GM18517 (cell line): ENCODE measurements around the gene PGS1.

Experiments
- ATAC-seq: cut with Tn5 transposase; IDR thresholded peaks from one replicate; pipeline ENCODE4 v1.9.1; 2021; ENCODE audit warnings: mild to moderate bottlenecking, moderate library complexity; ENCODE audit not compliant: unreplicated experiment

Gene PGS1

DNA sequence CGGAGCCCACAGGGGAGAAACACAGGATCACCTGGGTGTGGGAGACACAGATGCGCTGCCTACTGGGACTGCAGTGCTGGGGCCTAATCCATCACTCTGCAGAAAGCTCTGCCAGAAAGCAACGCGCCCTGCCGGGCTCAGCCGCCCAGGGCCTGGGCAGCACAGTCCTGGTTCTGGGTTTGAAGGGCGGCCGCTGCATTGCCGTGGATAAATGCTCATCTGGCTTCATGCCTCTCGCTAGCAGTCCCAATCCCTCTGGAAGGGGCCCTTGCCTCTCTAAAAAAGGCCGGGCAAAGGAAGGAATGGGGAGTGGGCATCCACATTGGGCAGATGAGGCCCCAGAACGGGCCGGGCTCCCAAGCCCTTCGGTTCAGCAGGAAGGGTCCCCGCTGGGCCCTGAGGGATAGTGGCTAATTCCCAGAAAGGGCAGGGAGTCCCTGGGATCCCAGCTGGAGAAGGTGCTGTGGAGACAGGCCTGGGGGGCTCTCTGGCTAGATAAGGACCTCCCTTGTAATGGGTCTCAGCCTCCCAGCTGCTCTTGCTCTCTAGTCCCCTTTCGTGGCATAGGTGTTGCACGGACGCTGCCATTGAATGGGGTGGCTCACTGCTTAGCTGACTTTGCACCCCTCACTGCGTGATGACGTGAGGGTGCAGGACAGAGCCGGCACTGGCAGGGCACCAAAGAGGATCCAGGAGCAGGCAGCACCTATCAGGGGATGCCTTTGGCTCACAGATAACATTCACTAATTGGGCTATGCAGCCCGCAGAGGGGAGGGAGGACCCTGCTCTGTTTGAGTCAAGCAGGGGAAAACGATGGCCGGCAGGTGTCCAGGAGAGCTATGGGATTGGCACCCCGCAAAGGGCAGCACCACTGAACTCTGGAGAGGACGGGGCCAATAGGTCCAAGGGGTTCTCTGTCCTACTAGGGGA lies 88.6 kb downstream of the PGS1 start:
- ATAC-seq, result no peak

DNA sequence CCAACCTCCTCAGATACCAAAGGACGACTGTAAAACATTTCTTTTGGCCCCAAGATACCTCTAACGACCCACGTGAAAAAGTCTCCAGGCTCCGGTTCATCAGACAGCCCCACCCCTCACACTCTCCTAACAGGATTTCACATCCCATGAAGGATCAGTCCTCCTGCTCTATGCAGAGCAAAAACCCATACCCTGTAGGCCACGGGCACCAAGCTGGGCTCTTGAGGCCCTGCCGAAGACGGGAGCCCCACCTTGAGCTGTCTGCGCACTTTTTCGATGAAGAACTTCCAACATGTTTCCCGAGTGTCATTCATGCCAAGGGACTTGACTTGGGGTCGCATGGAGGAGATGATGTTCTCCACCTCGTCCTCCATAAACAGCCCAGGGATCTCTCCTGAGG lies 89.9 kb downstream of the PGS1 start:
- ATAC-seq, result no peak

DNA sequence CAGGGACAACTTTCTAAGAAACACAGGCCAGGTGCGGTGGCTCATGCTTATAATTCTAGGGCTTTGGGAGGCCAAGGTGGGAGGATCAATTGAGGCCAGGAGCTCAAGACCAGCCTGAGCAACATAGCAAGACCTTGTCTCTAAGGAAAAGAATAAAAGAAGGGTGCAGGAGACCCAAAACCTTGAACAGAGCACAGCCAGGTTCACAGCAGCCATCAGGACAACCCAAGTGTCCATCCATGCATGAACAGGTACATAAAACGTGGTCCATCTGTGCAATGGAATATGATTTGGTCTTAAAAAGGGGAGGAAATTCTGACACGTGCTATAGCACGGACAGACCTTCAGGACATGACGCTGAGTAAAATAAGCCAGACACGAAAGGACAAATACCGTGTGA lies 91.0 kb downstream of the PGS1 start:
- ATAC-seq, result no peak

DNA sequence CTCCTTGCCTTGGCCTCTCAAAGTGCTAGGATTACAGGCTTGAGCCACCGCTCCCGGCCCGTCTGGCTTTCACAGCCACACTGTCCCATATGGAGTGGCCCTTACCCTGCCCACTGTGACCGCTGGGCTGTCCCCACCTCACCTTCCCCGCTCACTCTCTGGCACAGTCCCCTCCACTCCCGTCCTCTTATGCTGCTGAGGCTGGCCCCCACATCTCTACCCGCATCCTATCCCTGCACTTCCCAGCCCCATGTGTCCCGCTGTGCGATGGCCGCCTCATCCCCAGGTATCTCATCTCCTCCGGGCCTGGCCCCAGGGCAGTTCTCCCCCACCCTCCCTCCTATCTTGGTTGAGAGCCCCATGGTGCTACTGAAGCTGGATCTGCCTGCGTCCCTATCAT lies 93.2 kb downstream of the PGS1 start:
- ATAC-seq, result no peak

DNA sequence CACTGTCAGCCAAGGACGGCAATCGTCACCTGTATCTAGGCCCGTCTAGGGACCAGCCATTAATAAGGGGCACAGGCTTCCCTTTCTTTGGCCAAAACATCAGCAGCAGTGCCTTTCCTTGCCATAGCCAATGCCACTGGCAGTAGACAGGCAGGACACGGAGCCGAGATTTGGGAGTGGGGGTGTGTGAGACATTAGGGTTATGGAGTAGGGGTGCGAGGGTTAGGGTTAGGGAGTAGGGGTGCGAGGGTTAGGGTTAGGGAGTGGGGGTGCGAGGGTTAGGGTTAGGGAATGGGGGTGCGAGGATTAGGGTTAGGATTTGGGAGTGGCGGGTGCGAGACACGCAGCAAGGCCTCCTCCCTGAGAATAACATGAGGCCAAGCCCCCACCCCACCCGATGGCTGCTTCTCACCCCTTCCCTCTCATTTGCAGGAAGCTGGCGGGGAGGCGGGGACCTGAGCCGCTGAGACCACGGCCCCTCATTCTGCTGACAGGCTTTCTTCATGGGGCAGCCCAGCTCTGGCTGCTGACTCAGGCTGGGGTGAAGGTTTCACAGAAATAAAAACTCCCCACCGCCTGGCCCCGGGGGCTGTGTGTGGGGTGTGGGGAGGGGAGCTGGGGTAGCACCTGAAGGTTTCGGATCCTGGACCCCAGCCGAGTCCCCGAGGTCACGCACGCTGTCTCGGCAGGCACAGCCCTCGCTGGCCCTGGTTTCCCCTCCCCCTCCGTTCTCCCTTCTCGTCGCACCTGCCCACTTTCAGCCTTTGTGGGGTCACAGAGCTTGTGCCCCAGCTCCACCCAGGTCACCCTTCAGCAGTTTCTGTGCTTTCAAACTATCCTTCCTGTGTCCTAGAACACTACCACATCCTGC lies 93.8 kb downstream of the PGS1 start:
- no peak for ATAC-seq

DNA sequence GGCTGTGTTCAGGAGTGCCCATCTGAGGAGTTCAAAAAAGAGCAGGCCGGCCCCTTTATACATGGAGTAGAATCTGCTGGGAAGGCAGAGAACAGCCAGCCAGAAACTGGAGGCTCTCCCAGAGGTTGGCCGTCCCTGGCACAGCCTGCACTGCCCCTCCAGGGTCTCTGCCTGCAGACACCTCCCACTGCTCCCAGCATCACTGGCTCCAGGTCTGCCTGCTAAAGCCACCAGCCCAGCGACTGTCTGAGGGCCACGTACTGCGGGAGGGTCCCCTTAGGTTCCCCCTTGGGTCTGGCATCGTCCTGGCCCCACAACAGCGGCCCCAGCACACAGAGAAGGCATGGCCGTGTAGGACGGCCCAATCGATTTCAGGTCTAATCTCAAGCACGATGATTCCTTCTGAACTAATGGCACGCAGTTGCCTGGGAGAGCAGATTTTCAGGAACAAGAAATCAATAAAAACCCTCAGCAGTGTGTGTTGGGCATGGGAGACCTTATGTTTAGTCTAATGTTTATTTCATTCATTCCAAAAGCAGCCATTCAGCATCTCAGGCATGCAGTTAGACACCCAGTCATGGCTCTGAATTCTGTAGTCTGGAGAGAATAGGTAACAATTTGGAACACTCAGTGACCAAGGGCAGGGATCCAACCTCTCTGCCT lies 95.6 kb downstream of the PGS1 start:
- no peak for ATAC-seq
